ENCODE measurements around the gene PRPH. TPM values are rescaled to one million over a fixed set of nuclear protein-coding genes. Genes with fewer than 3 reads are reported as not detected.
"Not testable (repeated sequence)": the region's sequence is repeated elsewhere in the genome, so short reads cannot be mapped to it uniquely, and the experiment has no call there.

PRPH gene
- total RNA-seq, 2 experiments from 2014 or later, result not detected

GRCh38 chr12:49253033-49253623, 41.8 kb upstream of the PRPH start:
- no peaks in the 10 kb centered on the region for H3K9me2 ChIP-seq (ENCODE audit: insufficient read depth, low read length)
- no peak for DNase-seq (ENCODE audit: low spot score)
- ChIA-PET CTCF (ENCODE audit: unreplicated experiment) (interaction anchor here (0.6 kb wide), 1 partner anchor 143 kb away, joined by 3 read pairs; no protein-coding TSS in a partner anchor), POLR2A (interaction anchor here (0.5 kb wide), 1 partner anchor 575 kb away, joined by 3 read pairs; the partner anchor contains the start of gene NCKAP5L)
- H4K20me1 ChIP-seq (ENCODE audit: insufficient read depth, low read length), result no peaks in the 10 kb centered on the region
- H3K79me2 ChIP-seq (ENCODE audit: insufficient read depth, low read depth, low read length), result no peaks in the 10 kb centered on the region
- H3K4me3 ChIP-seq (ENCODE audit: low read depth, low read length, poor library complexity, severe bottlenecking), result no peak overlapping the region
- H2AFZ ChIP-seq (ENCODE audit: low read length), result no peak overlapping the region
- H3K4me1 ChIP-seq (ENCODE audit: insufficient read depth, low read length, poor library complexity, severe bottlenecking), result peaks cover 9% of the 10 kb centered on the region
- no peaks in the 10 kb centered on the region for H3K9me3 ChIP-seq (ENCODE audit: low read length)
- TF ChIP-seq EZH2phosphoT487 (IDR thresholded peaks at IDR 0.05; ENCODE audit: borderline replicate concordance, low read depth, low read length), result no peak
- TF ChIP-seq, protein P1, sequence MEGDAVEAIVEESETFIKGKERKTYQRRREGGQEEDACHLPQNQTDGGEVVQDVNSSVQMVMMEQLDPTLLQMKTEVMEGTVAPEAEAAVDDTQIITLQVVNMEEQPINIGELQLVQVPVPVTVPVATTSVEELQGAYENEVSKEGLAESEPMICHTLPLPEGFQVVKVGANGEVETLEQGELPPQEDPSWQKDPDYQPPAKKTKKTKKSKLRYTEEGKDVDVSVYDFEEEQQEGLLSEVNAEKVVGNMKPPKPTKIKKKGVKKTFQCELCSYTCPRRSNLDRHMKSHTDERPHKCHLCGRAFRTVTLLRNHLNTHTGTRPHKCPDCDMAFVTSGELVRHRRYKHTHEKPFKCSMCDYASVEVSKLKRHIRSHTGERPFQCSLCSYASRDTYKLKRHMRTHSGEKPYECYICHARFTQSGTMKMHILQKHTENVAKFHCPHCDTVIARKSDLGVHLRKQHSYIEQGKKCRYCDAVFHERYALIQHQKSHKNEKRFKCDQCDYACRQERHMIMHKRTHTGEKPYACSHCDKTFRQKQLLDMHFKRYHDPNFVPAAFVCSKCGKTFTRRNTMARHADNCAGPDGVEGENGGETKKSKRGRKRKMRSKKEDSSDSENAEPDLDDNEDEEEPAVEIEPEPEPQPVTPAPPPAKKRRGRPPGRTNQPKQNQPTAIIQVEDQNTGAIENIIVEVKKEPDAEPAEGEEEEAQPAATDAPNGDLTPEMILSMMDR (conservative IDR thresholded peaks at IDR 0.05; ENCODE audit: low read length), result no peak
- intact Hi-C loops (cut with micrococcal nuclease; ENCODE audit: unreplicated experiment), result no loop called here
- H3K27ac ChIP-seq (ENCODE audit: low read depth, low read length, poor library complexity, severe bottlenecking), result no peak overlapping the region
- BruUV-seq (replicated peaks), result no TSS peak
- H3K4me2 ChIP-seq (ENCODE audit: low read length), result no peak overlapping the region
- H3K36me3 ChIP-seq (ENCODE audit: insufficient read depth, low read length), result no peaks in the 10 kb centered on the region

- BruUV-seq (replicated peaks); H3K9me2 ChIP-seq (ENCODE audit: insufficient read depth, low read length); CTCF ChIA-PET (ENCODE audit: unreplicated experiment); H4K20me1 ChIP-seq (ENCODE audit: insufficient read depth, low read length); H3K4me2 ChIP-seq (ENCODE audit: low read length); H3K79me2 ChIP-seq (ENCODE audit: insufficient read depth, low read depth, low read length); intact Hi-C loops (cut with micrococcal nuclease; ENCODE audit: unreplicated experiment); H3K4me1 ChIP-seq (ENCODE audit: insufficient read depth, low read length, poor library complexity, severe bottlenecking); POLR2A ChIA-PET; H3K9me3 ChIP-seq (ENCODE audit: low read length); H3K4me3 ChIP-seq (ENCODE audit: low read depth, low read length, poor library complexity, severe bottlenecking); DNase-seq (ENCODE audit: low spot score); H3K36me3 ChIP-seq (ENCODE audit: insufficient read depth, low read length); H2AFZ ChIP-seq (ENCODE audit: low read length); H3K27ac ChIP-seq (ENCODE audit: low read depth, low read length, poor library complexity, severe bottlenecking): not testable (repeated sequence)
These were observed 39.5 kb upstream of the PRPH start for GRCh38 chr12:49255456-49255855.

DNA sequence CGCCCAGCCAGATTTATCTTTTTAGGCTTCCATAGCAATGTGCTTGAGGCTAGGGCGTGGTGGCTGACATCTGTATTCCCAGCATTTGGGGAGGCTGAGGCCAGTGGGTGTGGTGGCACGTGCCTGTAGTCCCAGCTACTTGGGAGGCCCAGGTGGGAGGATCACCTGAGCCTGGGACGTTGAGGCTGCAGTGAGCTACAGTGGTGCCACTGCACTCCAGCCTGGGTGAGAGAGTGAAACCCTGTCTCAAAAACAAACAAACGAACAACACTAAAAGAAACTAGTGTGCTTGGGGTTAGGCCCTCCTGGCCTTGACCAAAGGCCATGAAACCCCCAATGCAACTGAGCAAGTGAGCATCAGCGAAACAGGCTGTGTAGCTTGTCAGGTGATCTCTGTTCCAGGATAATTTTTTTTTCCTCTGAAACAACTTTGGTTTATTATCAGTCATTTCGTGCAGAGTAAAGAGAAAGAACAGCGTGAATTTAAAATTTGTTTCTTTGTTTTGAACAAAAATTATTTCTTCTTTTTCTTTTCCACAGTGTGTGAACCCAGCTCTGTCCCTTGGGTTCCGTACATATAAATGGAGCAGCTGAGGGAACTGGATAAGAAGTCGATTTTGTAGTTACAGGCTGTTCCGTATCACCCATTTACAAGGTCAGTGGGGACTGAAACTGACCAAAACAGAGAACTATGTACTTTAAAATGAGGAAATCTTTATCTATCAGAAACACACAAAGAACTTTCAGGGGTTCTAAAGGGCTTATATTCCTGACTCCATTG, 38.9 kb upstream of the PRPH start:
- Histone ChIP-seq H3K4me3 (ENCODE audit: low read depth, low read length, poor library complexity, severe bottlenecking) (no peak overlapping the region), H3K4me1 (ENCODE audit: insufficient read depth, low read length, poor library complexity, severe bottlenecking) (peaks cover 9% of the 10 kb centered on the region), H3K9me2 (ENCODE audit: insufficient read depth, low read length) (no peaks in the 10 kb centered on the region), H2AFZ (ENCODE audit: low read length) (no peak overlapping the region), H3K9me3 (ENCODE audit: low read length) (no peaks in the 10 kb centered on the region), H4K20me1 (ENCODE audit: insufficient read depth, low read length) (no peaks in the 10 kb centered on the region), H3K4me2 (ENCODE audit: low read length) (no peak overlapping the region), H3K36me3 (ENCODE audit: insufficient read depth, low read length) (no peaks in the 10 kb centered on the region), H3K27ac (ENCODE audit: low read depth, low read length, poor library complexity, severe bottlenecking) (no peak overlapping the region), H3K79me2 (ENCODE audit: insufficient read depth, low read depth, low read length) (no peaks in the 10 kb centered on the region)
- CTCF ChIA-PET (ENCODE audit: unreplicated experiment), result no interaction called here
- POLR2A ChIA-PET, result no interaction called here
- intact Hi-C loops (cut with micrococcal nuclease; ENCODE audit: unreplicated experiment), result no loop called here
- no peak for TF ChIP-seq EZH2phosphoT487 (IDR thresholded peaks at IDR 0.05; ENCODE audit: borderline replicate concordance, low read depth, low read length)
- TF ChIP-seq, protein P1 (conservative IDR thresholded peaks at IDR 0.05; ENCODE audit: low read length), result no peak
- BruUV-seq (replicated peaks), result no TSS peak
- no peak for DNase-seq (ENCODE audit: low spot score)

- H3K4me2 ChIP-seq (ENCODE audit: low read length); H3K4me3 ChIP-seq (ENCODE audit: low read depth, low read length, poor library complexity, severe bottlenecking); H3K36me3 ChIP-seq (ENCODE audit: insufficient read depth, low read length); H3K4me1 ChIP-seq (ENCODE audit: insufficient read depth, low read length, poor library complexity, severe bottlenecking); H3K27ac ChIP-seq (ENCODE audit: low read depth, low read length, poor library complexity, severe bottlenecking); intact Hi-C loops (cut with micrococcal nuclease; ENCODE audit: unreplicated experiment); BruUV-seq (replicated peaks); H3K9me3 ChIP-seq (ENCODE audit: low read length); H4K20me1 ChIP-seq (ENCODE audit: insufficient read depth, low read length); CTCF ChIA-PET (ENCODE audit: unreplicated experiment); H3K79me2 ChIP-seq (ENCODE audit: insufficient read depth, low read depth, low read length); DNase-seq (ENCODE audit: low spot score); H3K9me2 ChIP-seq (ENCODE audit: insufficient read depth, low read length): not testable (repeated sequence)
- peak overlapping the region; percentile 65 for H2AFZ ChIP-seq (ENCODE audit: low read length)
- POLR2A ChIA-PET, result interaction anchor here (0.6 kb wide), 2 partner anchors 67 to 104 kb away, joined by 3 read pairs; no protein-coding TSS in a partner anchor
These were observed 37.3 kb upstream of the PRPH start for GRCh38 chr12:49257508-49258184.

Measured in OCI-LY7 (cell line).